Central memory CD8-positive, alpha-beta T cell (primary cell): Measurements from ENCODE around the gene KTN1.

Source experiments
- ATAC-seq: fragments of 150-1000 bp; cut with Tn5 transposase; replicated peaks from 2 replicates; pipeline ENCODE4 v1.10.0; 2022; ENCODE audit warnings: mild to moderate bottlenecking, moderate FRiP score, moderate number of reproducible peaks; ENCODE audit not compliant: poor library complexity, severe bottlenecking; ENCODE audit errors: extremely low read depth
- DNase-seq, 2 donors: peaks; one replicate each; pipeline ENCODE4 v3.0.0; 2021; ENCODE audit warnings: low spot score in 2 of 2
- H3K27ac Mint-ChIP-seq: one replicate; pipeline ENCODE4 v1.8.0; 2022; ENCODE audit warnings: low read depth, mild to moderate bottlenecking, moderate library complexity, mixed read lengths
- H3K27me3 Mint-ChIP-seq: one replicate; pipeline ENCODE4 v1.8.0; 2022; ENCODE audit warnings: mixed read lengths
- H3K36me3 Mint-ChIP-seq: one replicate; pipeline ENCODE4 v1.8.0; 2022; ENCODE audit warnings: mild to moderate bottlenecking, moderate library complexity, mixed read lengths; ENCODE audit not compliant: insufficient read depth
- H3K4me1 Mint-ChIP-seq: one replicate; pipeline ENCODE4 v1.8.0; 2022; ENCODE audit warnings: mixed read lengths
- H3K4me3 Mint-ChIP-seq: one replicate; pipeline ENCODE4 v1.8.0; 2022; ENCODE audit warnings: mild to moderate bottlenecking, moderate library complexity, mixed read lengths
- H3K9me3 Mint-ChIP-seq: one replicate; pipeline ENCODE4 v1.8.0; 2022; ENCODE audit warnings: mixed read lengths

The KTN1 gene

DNA sequence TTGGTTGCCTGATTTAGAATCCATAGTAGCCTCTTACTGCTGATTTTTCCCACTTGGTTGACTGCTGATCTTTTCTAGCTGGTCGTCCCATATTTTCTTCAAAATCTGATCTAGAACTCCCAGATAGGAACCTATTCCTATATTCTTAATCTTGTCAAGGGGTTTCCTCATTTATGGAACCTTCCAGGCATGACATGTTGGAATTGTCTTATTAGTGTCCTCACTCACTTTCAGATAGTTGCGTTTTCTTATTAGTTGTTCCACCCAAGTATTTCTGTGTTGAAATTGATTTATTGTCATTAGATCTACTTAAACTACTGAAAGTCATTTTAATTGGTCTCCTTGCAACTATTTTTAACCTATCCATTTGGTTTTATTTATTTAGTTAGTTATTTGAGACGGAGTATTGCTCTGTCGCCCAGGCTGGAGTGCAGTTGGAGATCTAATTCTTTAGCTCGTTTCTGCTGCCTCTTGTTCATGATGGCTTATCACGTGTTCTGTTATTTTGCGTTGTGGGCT, 25.0 kb downstream of the KTN1 start:
- Mint-ChIP-seq H3K4me1 (peaks cover 33% of the 10 kb centered on the region), H3K9me3 (no peaks in the 10 kb centered on the region), H3K27ac (no peak overlapping the region), H3K36me3 (no peaks in the 10 kb centered on the region), H3K4me3 (no peak overlapping the region), H3K27me3 (no peaks in the 10 kb centered on the region)
- no peak for DNase-seq
- no peak for ATAC-seq

DNA sequence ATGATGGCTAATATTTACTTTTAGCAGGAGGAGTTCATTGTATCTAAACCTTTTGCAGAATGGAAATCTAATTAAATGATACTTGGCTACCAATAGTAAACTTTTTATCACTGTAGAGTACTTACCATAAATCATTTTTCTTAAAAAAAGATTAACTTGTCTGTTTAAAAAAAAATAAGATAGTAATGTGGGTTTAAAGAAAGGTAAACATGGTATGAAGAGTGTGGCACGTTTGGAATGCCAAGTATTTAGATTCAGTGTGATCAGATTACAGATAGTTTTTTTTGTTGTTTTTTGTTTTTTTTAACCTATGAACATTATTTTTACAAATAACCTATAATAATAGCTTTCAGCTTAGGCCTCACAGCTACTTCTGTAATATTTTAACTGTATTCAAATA, 25.8 kb downstream of the KTN1 start:
- H3K27ac Mint-ChIP-seq: no peak overlapping the region
- no peak overlapping the region for H3K4me3 Mint-ChIP-seq
- no peaks in the 10 kb centered on the region for H3K27me3 Mint-ChIP-seq
- peaks cover 28% of the 10 kb centered on the region for H3K4me1 Mint-ChIP-seq
- H3K36me3 Mint-ChIP-seq: no peaks in the 10 kb centered on the region
- DNase-seq (no peak), ATAC-seq (no peak)
- H3K9me3 Mint-ChIP-seq: no peaks in the 10 kb centered on the region

GRCh38 chr14:55607386-55607785, 27.4 kb downstream of the KTN1 start:
- Mint-ChIP-seq H3K36me3 (peaks cover 1% of the 10 kb centered on the region), H3K4me3 (no peak overlapping the region), H3K4me1 (peaks cover 29% of the 10 kb centered on the region), H3K9me3 (no peaks in the 10 kb centered on the region), H3K27ac (no peak overlapping the region), H3K27me3 (no peaks in the 10 kb centered on the region)
- ATAC-seq: no peak
- no peak for DNase-seq

GRCh38 chr14:55609681-55610080, 29.7 kb downstream of the KTN1 start:
- ATAC-seq (no peak), DNase-seq (no peak)
- H3K9me3 Mint-ChIP-seq: no peaks in the 10 kb centered on the region
- peaks cover 43% of the 10 kb centered on the region for H3K4me1 Mint-ChIP-seq
- no peaks in the 10 kb centered on the region for H3K27me3 Mint-ChIP-seq
- peaks cover 7% of the 10 kb centered on the region for H3K36me3 Mint-ChIP-seq
- H3K27ac Mint-ChIP-seq: no peak overlapping the region
- no peak overlapping the region for H3K4me3 Mint-ChIP-seq

DNA sequence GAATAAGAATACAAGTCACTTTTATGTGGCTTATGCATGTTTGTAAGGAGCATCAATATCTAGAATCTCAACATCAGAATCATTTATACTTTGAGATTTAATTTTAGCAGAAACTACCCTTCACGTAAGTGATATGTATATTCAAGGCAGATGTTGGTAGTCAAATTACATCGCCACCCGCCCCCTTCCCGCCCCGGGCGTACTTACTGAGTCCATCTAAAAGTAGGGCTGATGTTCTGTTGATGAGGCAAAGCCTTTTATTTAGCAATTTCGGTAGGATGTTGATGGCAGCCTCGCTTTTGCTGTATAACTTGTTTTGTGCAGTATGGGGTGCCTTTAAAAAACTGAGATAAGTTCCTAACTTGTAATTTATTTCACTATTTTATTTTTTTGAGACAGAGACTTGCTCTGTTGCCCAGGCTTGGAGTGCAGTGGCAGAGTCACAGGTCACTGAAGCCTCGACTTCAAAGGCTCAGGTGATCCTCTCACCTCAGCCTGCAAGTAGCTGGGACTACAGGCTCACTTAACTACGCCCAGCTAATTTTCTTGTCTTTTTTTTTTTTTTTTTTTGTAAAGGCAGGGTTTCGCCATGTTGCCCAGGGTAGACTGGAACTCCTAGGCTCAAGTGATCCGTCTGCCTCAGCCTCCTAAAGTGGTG, 30.8 kb downstream of the KTN1 start:
- no peak for ATAC-seq
- Mint-ChIP-seq H3K36me3 (peaks cover 13% of the 10 kb centered on the region), H3K9me3 (no peaks in the 10 kb centered on the region), H3K4me3 (no peak overlapping the region), H3K27me3 (no peaks in the 10 kb centered on the region), H3K4me1 (peaks cover 49% of the 10 kb centered on the region), H3K27ac (no peak overlapping the region)
- DNase-seq: no peak

GRCh38 chr14:55611859-55612258, 31.9 kb downstream of the KTN1 start:
- H3K27me3 Mint-ChIP-seq: no peaks in the 10 kb centered on the region
- ATAC-seq: no peak
- H3K9me3 Mint-ChIP-seq: no peaks in the 10 kb centered on the region
- H3K4me3 Mint-ChIP-seq: no peak overlapping the region
- H3K36me3 Mint-ChIP-seq: peaks cover 23% of the 10 kb centered on the region
- peak overlapping the region; percentile 26 for H3K27ac Mint-ChIP-seq
- no peak for DNase-seq
- H3K4me1 Mint-ChIP-seq: peaks cover 51% of the 10 kb centered on the region

DNA sequence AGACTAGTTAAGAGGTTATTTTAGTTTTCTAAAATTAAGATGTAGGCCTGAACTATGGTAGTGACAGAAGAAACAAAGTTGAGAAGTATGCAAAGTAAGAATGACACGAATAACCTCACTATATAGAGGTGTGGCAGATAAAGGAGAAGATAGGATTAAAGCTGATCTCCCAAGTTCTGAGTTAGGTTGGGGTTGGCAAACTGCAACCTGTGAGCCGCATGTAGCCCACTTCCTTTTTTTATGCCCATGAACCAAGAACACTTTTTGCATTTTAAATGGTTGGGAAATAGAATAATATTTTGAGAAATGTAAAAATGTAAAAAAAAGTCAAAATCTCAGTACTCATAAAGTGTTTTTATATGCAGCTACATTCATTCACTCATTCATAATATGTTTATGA, 34.3 kb downstream of the KTN1 start:
- DNase-seq (no peak), ATAC-seq (no peak)
- Mint-ChIP-seq H3K27ac (no peak overlapping the region), H3K27me3 (no peaks in the 10 kb centered on the region), H3K9me3 (no peaks in the 10 kb centered on the region), H3K36me3 (peaks cover 40% of the 10 kb centered on the region), H3K4me1 (peaks cover 36% of the 10 kb centered on the region), H3K4me3 (no peak overlapping the region)

DNA sequence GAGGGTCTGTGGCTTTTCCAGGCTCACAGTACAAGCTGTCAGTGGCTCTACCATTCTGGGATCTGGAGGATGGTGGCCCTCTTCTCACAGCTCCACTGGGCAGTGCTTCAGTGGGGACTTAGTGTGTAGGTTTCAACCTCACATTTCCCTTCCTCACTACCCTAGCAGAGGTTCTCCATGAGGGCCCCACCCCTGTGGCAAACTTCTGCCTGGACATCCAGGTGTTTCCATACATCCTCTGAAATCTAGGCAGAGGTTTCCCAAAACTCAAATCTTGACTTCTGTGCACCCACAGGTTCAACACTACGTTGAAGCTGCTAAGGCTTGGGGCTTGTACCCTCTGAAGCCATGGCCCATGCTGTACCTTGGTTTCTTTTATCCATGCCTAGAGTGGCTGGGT, 40.3 kb downstream of the KTN1 start:
- H3K27ac Mint-ChIP-seq: no peak overlapping the region
- H3K27me3 Mint-ChIP-seq: no peaks in the 10 kb centered on the region
- no peak overlapping the region for H3K4me3 Mint-ChIP-seq
- H3K4me1 Mint-ChIP-seq: peaks cover 30% of the 10 kb centered on the region
- peaks cover 65% of the 10 kb centered on the region for H3K36me3 Mint-ChIP-seq
- ATAC-seq: no peak
- no peak for DNase-seq
- H3K9me3 Mint-ChIP-seq: no peaks in the 10 kb centered on the region

DNA sequence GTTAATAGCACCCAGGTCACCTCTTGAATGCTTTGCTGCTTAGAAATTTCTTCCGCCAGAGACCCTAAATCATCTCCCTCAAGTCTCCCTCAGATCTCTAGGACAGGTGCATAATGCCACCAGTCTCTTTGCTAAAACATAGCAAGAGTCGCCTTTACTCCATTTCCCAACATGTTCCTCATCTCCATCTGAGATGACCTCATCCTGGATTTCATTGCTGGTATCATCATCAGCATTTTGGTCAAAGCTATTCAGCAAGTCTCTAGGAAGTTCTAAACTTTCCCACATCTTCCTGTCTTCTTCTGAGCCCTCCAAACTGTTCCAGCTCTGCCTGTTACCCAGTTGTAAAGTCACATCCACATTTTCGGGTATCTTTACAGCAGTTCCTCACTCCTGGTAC, 41.0 kb downstream of the KTN1 start:
- DNase-seq (no peak), ATAC-seq (no peak)
- Mint-ChIP-seq H3K4me1 (peaks cover 24% of the 10 kb centered on the region), H3K36me3 (peaks cover 62% of the 10 kb centered on the region), H3K27ac (no peak overlapping the region), H3K27me3 (no peaks in the 10 kb centered on the region), H3K9me3 (no peaks in the 10 kb centered on the region), H3K4me3 (no peak overlapping the region)

GRCh38 chr14:55621391-55621790, 41.4 kb downstream of the KTN1 start:
- ATAC-seq (no peak), DNase-seq (no peak)

GRCh38 chr14:55624913-55625312, 44.9 kb downstream of the KTN1 start:
- DNase-seq (no peak), ATAC-seq (no peak)
- Mint-ChIP-seq H3K4me1 (peaks cover 36% of the 10 kb centered on the region), H3K36me3 (peaks cover 46% of the 10 kb centered on the region), H3K9me3 (no peaks in the 10 kb centered on the region), H3K4me3 (no peak overlapping the region), H3K27ac (no peak overlapping the region), H3K27me3 (no peaks in the 10 kb centered on the region)

More at GRCh38 chr14:55621391-55621790, 41.4 kb downstream of the KTN1 start:
- Mint-ChIP-seq H3K27ac (no peak overlapping the region), H3K27me3 (no peaks in the 10 kb centered on the region), H3K4me3 (no peak overlapping the region), H3K36me3 (peaks cover 61% of the 10 kb centered on the region), H3K9me3 (no peaks in the 10 kb centered on the region), H3K4me1 (peaks cover 28% of the 10 kb centered on the region)

DNA sequence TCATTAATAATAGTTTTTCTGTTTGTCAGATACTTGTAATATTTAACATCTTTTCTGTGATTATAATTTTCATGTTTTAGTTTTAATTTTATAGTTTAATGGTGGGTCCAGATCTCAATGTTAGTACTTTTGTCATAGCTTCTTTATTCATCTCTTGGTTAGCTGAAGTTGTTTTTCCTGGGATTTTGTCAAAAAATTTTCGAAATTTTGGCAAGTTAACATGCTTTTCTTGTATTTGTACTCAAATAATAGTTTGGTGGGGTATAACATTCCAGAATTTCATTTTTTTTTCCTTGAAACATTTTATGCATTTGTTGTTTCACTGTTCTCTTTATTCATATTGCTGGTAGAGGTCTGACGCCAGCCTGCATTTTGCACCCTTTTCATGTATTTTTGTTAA, 45.5 kb downstream of the KTN1 start:
- Mint-ChIP-seq H3K27me3 (no peaks in the 10 kb centered on the region), H3K9me3 (no peaks in the 10 kb centered on the region), H3K4me3 (no peak overlapping the region), H3K4me1 (peaks cover 41% of the 10 kb centered on the region), H3K27ac (no peak overlapping the region), H3K36me3 (peaks cover 45% of the 10 kb centered on the region)
- ATAC-seq (no peak), DNase-seq (no peak)

GRCh38 chr14:55626131-55626530, 46.1 kb downstream of the KTN1 start:
- Mint-ChIP-seq H3K27me3 (no peaks in the 10 kb centered on the region), H3K27ac (no peak overlapping the region), H3K9me3 (no peaks in the 10 kb centered on the region), H3K4me1 (peaks cover 36% of the 10 kb centered on the region), H3K4me3 (no peak overlapping the region), H3K36me3 (peaks cover 39% of the 10 kb centered on the region)
- ATAC-seq (no peak), DNase-seq (no peak)
